ENCODE measurements around the gene HSD17B1. TPM values are rescaled to one million over a fixed set of nuclear protein-coding genes. Genes with fewer than 3 reads are reported as not detected.
A peak's percentile ranks its signal among the peaks of the same experiment; 100 is the strongest.

HSD17B1 gene
- total RNA-seq, 1 experiment from 2014 or later: 1.5 TPM

DNA sequence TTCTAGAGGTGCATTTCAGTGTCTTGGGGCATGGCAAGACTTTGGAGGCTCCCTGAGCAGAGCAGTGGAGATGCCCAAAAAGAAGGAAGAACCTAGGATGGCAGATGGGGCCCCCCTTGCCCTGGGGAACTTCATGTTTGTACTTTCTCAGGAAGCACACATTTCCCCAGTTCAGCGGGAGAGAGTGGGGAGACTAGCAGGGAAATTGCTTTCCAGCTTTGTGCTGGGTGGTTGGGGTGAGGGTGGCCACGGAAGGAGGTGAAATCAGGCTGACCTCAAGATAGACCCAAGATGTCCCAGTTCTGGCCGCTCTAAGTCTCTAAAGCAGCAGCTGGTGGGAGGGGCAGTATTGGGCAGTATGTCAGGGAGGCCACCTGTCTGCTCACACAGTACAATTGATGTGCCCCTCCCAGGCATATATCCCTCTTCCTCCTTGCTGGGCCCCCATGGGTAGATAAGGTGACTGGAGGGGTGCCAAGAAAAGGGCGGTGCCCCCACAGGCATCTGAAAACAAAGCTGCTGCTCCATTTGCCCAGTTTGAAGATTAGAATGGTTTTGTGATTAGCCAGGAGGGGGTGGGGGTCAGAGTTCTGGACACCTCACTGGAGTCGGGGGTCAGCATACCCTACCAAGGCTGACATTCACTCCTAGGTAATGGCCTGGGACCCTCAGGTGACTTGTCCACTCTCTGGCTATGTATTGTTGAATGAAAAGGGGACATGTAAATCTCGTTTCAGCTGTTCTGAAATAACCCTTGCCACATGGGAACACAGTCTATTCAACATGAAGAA is 33.8 kb upstream of the HSD17B1 start:
- H3K4me2 ChIP-seq (ENCODE audit: insufficient read depth, insufficient read length, low read length): no peak overlapping the region
- H4K5ac ChIP-seq (ENCODE audit: insufficient read length, low read depth, low read length): no peak overlapping the region

More for the DNA sequence above, 33.8 kb upstream of the HSD17B1 start:
- Histone ChIP-seq H3K4me1 (ENCODE audit: insufficient read depth, low read length) (peaks cover 11% of the 10 kb centered on the region; the same call in 1 of the 2 replicates), H3K18ac (ENCODE audit: insufficient read length, low read depth, low read length) (no peak overlapping the region), H3T11ph (ENCODE audit: low read length) (no peak overlapping the region), H3K79me1 (ENCODE audit: insufficient read depth, low read depth, low read length, poor library complexity, severe bottlenecking) (no peaks in the 10 kb centered on the region), H2BK15ac (ENCODE audit: low read depth, low read length) (no peak overlapping the region), H4K8ac (replicated peaks; ENCODE audit: insufficient read length, low read depth, low read length) (no peak overlapping the region), H2AFZ (ENCODE audit: low read length) (no peak overlapping the region), H3K27me3 (ENCODE audit: insufficient read depth, low read length) (peaks cover 2% of the 10 kb centered on the region; the same call in 1 of the 2 replicates), H3K56ac (ENCODE audit: insufficient read length, low read depth, low read length) (no peak overlapping the region), H3K14ac (ENCODE audit: insufficient read depth, low read length) (no peak overlapping the region), H3K79me2 (ENCODE audit: insufficient read depth, low read length) (no peaks in the 10 kb centered on the region), H2BK12ac (ENCODE audit: insufficient read length, low read depth, low read length) (no peak overlapping the region), H2AK5ac (ENCODE audit: insufficient read length, low read length) (no peak overlapping the region), H3K9ac (ENCODE audit: extremely low read depth, insufficient read length, low read length) (no peak overlapping the region), H3K9me3 (ENCODE audit: control insufficient read depth, low read depth, low read length) (no peaks in the 10 kb centered on the region), H3K4ac (ENCODE audit: low read depth, low read length) (no peak overlapping the region), H4K20me1 (ENCODE audit: control insufficient read depth, insufficient read depth, insufficient read length) (no peaks in the 10 kb centered on the region), H3K23me2 (ENCODE audit: insufficient read length, low read depth, low read length, poor library complexity, severe bottlenecking) (no peaks in the 10 kb centered on the region), H4K91ac (ENCODE audit: insufficient read length, low read depth, low read length) (no peak overlapping the region), H3K27ac (ENCODE audit: insufficient read length, low read depth, low read length) (no peak overlapping the region), H3K23ac (ENCODE audit: insufficient read length, low read depth, low read length) (no peak overlapping the region), H2BK20ac (ENCODE audit: low read depth, low read length, poor library complexity, severe bottlenecking) (no peak overlapping the region), H2BK5ac (ENCODE audit: insufficient read length, low read length) (no peak overlapping the region), H2BK120ac (ENCODE audit: low read depth, low read length, poor library complexity, severe bottlenecking) (no peak overlapping the region)
- H3K36me3 Mint-ChIP-seq (ENCODE audit: insufficient read depth in 1 of 3, low read depth in 3 of 3): peaks cover 0 to 42% (median 30%) of the 10 kb centered on the region in 3 experiments; a peak in 5 of 7 replicates
- no CpG with 5 or more reads among the region's 6 CpGs for WGBS (ENCODE audit: extremely low coverage, insufficient read length, low lambda C conversion rate)
- H3K27me3 Mint-ChIP-seq (ENCODE audit: low read depth): peaks cover 8% of the 10 kb centered on the region
- peak overlapping the region in 1 of 2 experiments; percentile 32; a peak in 2 of 5 replicates for H3K4me3 Mint-ChIP-seq
- H3K9me3 Mint-ChIP-seq: no peaks in the 10 kb centered on the region
- TF ChIP-seq, protein P1, sequence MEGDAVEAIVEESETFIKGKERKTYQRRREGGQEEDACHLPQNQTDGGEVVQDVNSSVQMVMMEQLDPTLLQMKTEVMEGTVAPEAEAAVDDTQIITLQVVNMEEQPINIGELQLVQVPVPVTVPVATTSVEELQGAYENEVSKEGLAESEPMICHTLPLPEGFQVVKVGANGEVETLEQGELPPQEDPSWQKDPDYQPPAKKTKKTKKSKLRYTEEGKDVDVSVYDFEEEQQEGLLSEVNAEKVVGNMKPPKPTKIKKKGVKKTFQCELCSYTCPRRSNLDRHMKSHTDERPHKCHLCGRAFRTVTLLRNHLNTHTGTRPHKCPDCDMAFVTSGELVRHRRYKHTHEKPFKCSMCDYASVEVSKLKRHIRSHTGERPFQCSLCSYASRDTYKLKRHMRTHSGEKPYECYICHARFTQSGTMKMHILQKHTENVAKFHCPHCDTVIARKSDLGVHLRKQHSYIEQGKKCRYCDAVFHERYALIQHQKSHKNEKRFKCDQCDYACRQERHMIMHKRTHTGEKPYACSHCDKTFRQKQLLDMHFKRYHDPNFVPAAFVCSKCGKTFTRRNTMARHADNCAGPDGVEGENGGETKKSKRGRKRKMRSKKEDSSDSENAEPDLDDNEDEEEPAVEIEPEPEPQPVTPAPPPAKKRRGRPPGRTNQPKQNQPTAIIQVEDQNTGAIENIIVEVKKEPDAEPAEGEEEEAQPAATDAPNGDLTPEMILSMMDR (conservative IDR thresholded peaks at IDR 0.05): no peak
- peak overlapping the region in 1 of 3 experiments; percentile 73; a peak in 1 of 7 replicates for H3K27ac Mint-ChIP-seq
- H3K4me1 Mint-ChIP-seq: peaks cover 25 to 40% of the 10 kb centered on the region in 2 experiments
- peak; percentile 22 for DNase-seq
